Activated T-helper 2 cell treated with anti-CD3 and anti-CD28 coated beads, Interferon-gamma antibody, Interleukin-2, Interleukin-4, amounts not matched to agents 10 μg/mL and 5 μg/mL and 100 μg/mL, durations not matched to agents 14 hours and 24 hours and 36 hours (primary cell): ENCODE measurements around the gene NANOG. TPM values are rescaled to one million over a fixed set of nuclear protein-coding genes. Genes with fewer than 3 reads are reported as not detected.
"Not testable (repeated sequence)": the region's sequence is repeated elsewhere in the genome, so short reads cannot be mapped to it uniquely, and the experiment has no call there.

Source experiments
- DNase-seq: peaks from one replicate; pipeline ENCODE4 v3.0.0; 2021; ENCODE audit warnings: low spot score
- H3K27ac Mint-ChIP-seq: one replicate; pipeline ENCODE4 v1.8.0; 2021; ENCODE audit warnings: mixed read lengths
- H3K27me3 Mint-ChIP-seq: one replicate; pipeline ENCODE4 v1.8.0; 2021; ENCODE audit warnings: low read depth, mixed read lengths
- H3K36me3 Mint-ChIP-seq: one replicate; pipeline ENCODE4 v1.8.0; 2021; ENCODE audit warnings: low read depth, mixed read lengths
- H3K4me1 Mint-ChIP-seq: one replicate; pipeline ENCODE4 v1.8.0; 2021; ENCODE audit warnings: low read depth, mixed read lengths
- H3K4me3 Mint-ChIP-seq: one replicate; pipeline ENCODE4 v1.8.0; 2021; ENCODE audit warnings: low read depth, mild to moderate bottlenecking, moderate library complexity, mixed read lengths
- H3K9me3 Mint-ChIP-seq: one replicate; pipeline ENCODE4 v1.8.0; 2021; ENCODE audit warnings: mixed read lengths
- intact Hi-C: fragments of 100-400 bp; cut with micrococcal nuclease; formaldehyde crosslinking; loops from one replicate; pipeline ENCODE4 v1.15.1; 2023
- total RNA-seq: library from RNA; stranded (reverse); gene quantifications from 2 replicates; pipeline ENCODE4 v1.2.3, GENCODE V29; 2022

The NANOG gene
- not detected in 2 replicates for total RNA-seq

- intact Hi-C loops, H3K9me3 Mint-ChIP-seq: not testable (repeated sequence)
These were observed at the start of gene NANOG for GRCh38 chr12:7788884-7789528. TSS of gene NANOG (plus strand) at chr12:7789402. CDS start at chr12:7789615, 213 bp downstream.

DNA sequence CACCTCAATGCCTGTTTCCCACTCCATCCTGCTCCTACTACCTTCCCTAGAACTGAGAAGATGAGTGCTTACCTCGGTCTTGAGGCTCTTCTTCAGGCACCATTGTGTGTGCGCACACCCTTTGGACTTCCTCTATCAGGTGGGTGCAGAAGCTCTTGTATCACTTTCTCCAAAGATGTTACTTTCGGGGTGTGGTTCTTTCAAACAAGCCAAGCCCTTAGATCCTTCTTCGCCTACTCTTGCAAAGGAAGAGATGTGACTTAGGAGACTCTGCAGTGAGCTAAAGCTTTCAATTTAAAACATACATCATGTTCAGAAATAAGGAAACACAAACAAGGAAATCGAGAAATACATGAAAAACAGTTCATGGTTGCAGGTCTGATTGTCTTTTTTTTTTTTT, 42.0 kb upstream of the NANOG start, which contains the start of gene CLEC4C:
Gene CLEC4C (minus strand): TSS at position 130 of the 400 bp plus-strand sequence. CDS start 27 bp downstream, at position 103.
- DNase-seq: no peak
- no peaks in the 10 kb centered on the region for H3K27me3 Mint-ChIP-seq
- intact Hi-C loops: no loop called here
- no peaks in the 10 kb centered on the region for H3K9me3 Mint-ChIP-seq
- H3K27ac Mint-ChIP-seq: no peak within 1 kb of the TSS
- H3K4me3 Mint-ChIP-seq: no peak within 1 kb of the TSS
- no peaks in the 10 kb centered on the region for H3K4me1 Mint-ChIP-seq
- H3K36me3 Mint-ChIP-seq: no peaks in the 10 kb centered on the region

More at GRCh38 chr12:7788884-7789528, at the start of gene NANOG:
- H3K27ac Mint-ChIP-seq, H3K27me3 Mint-ChIP-seq, H3K36me3 Mint-ChIP-seq, H3K4me1 Mint-ChIP-seq, H3K4me3 Mint-ChIP-seq, DNase-seq: not testable (repeated sequence)

DNA sequence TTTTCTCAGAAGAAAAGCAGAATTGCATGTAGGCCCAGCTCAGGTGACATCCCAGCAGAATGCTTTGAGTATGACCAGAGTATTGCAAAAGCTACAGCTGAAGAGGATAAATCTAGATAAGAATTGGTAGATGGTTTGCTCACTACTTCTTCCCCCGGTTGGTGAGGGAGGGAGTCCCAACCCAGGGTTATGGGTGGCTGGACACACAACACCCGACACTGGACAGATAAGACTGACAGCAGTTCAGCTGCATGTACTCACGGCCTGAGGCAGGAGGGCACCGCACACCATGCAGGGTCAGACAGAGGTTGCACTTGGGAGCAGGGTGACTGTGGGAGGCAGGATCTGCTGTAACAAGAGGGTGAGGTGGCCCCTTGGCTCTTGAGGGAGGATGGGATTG, 40.4 kb upstream of the NANOG start:
- intact Hi-C loops: no loop called here
- no peaks in the 10 kb centered on the region for H3K36me3 Mint-ChIP-seq
- DNase-seq: no peak
- no peaks in the 10 kb centered on the region for H3K9me3 Mint-ChIP-seq
- no peaks in the 10 kb centered on the region for H3K27me3 Mint-ChIP-seq
- no peak overlapping the region for H3K27ac Mint-ChIP-seq
- H3K4me1 Mint-ChIP-seq: no peaks in the 10 kb centered on the region
- no peak overlapping the region for H3K4me3 Mint-ChIP-seq

DNA sequence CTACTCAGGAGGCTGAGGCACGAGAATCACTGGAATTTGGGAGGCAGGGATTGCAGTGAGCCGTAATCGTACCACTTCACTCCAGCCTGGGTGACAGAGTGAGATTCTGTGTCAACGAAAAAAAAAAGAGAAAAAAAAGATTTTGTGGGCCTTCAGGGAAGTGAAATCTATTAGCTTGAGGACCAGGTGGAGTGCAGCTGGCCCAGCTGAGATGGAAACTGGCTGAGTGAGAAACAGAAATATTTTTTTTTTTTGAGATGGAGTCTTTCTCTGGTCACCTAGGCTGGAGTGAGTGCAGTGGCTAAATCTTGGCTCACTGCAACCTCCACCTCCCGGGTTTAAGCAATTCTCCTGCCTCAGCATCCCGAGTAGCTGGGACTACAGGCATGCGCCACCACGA, 39.8 kb upstream of the NANOG start:
- Mint-ChIP-seq H3K27me3 (no peaks in the 10 kb centered on the region), H3K4me1 (no peaks in the 10 kb centered on the region), H3K27ac (no peak overlapping the region), H3K4me3 (no peak overlapping the region), H3K36me3 (no peaks in the 10 kb centered on the region), H3K9me3 (no peaks in the 10 kb centered on the region)
- DNase-seq: no peak
- intact Hi-C loops: no loop called here

DNA sequence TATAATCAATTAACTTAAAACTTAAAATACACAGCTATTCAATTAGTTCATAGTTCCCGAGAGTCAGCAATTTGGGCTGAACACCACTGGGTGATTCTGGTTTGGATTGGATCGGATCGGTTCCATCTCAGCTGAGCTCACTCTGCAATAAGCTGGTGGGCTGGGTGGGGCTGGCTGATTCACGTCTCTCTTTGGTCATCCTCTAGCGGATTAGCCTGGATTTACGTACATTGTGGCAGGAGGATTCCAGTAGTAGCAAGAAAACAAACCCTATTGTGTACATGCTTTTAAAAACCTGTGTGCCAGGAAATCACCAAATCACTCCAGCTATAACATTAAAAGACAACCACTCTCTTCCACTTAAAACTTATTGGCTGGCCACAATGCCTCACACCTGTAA, 38.9 kb upstream of the NANOG start:
- H3K9me3 Mint-ChIP-seq: no peaks in the 10 kb centered on the region
- H3K27me3 Mint-ChIP-seq: no peaks in the 10 kb centered on the region
- H3K27ac Mint-ChIP-seq: no peak overlapping the region
- H3K4me1 Mint-ChIP-seq: no peaks in the 10 kb centered on the region
- no peak for DNase-seq
- no peaks in the 10 kb centered on the region for H3K36me3 Mint-ChIP-seq
- intact Hi-C loops: no loop called here
- no peak overlapping the region for H3K4me3 Mint-ChIP-seq

- no peak for DNase-seq
- Mint-ChIP-seq H3K9me3 (no peaks in the 10 kb centered on the region), H3K27me3 (no peaks in the 10 kb centered on the region), H3K36me3 (no peaks in the 10 kb centered on the region), H3K4me3 (no peak overlapping the region), H3K4me1 (no peaks in the 10 kb centered on the region), H3K27ac (no peak overlapping the region)
- intact Hi-C loops: no loop called here
These were observed 37.8 kb upstream of the NANOG start for GRCh38 chr12:7751394-7751793.

- intact Hi-C loops, H3K4me1 Mint-ChIP-seq, H3K27ac Mint-ChIP-seq, H3K36me3 Mint-ChIP-seq, DNase-seq, H3K9me3 Mint-ChIP-seq, H3K27me3 Mint-ChIP-seq, H3K4me3 Mint-ChIP-seq: not testable (repeated sequence)
These were observed 37.0 kb upstream of the NANOG start for GRCh38 chr12:7751941-7752922.

- H3K27me3 Mint-ChIP-seq, DNase-seq, H3K4me1 Mint-ChIP-seq, H3K36me3 Mint-ChIP-seq, H3K4me3 Mint-ChIP-seq, intact Hi-C loops, H3K27ac Mint-ChIP-seq, H3K9me3 Mint-ChIP-seq: not testable (repeated sequence)
These were observed 33.5 kb upstream of the NANOG start for GRCh38 chr12:7755668-7756067.

DNA sequence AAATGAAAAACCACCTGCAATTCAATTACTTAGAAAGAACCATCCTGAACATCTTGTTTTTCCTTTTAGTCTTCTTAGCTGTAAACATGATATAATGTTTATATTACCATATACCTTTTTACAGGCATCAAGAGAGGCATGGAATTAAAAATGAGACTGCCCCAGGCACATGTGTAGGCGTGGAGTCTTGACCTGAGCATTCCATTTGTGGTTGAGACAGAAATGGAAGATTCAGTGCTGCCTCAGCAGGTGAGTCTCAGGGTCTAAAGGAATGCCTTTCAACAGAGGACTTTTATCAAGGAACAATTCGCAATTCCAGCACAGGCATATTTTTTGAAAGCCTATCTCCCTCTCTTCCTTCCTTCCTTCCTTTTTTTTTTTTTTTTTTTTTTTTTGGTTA, 32.2 kb upstream of the NANOG start:
- H3K4me1 Mint-ChIP-seq: no peaks in the 10 kb centered on the region

DNA sequence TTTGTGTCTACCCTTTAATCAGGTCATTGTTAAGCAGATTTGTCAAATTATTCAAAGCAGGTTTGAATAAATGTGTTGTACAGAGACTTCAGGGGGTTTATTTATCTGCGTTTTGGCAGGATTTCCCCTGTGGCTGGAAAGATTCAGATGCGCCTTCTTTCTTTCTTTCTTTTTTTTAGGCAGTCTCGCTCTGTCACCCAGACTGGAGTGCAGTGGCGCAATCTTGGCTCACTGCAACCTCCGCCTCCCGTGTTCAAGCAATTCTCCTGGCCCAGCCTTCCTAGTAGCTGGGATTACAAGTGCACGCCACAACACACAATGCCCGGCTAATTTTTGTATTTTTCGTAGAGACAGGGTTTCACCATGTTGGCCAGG, 30.4 kb upstream of the NANOG start:
- no peak overlapping the region for H3K27ac Mint-ChIP-seq
- H3K36me3 Mint-ChIP-seq: no peaks in the 10 kb centered on the region

More for the DNA sequence above, 32.2 kb upstream of the NANOG start:
- Mint-ChIP-seq H3K36me3 (no peaks in the 10 kb centered on the region), H3K4me3 (no peak overlapping the region), H3K27me3 (no peaks in the 10 kb centered on the region), H3K27ac (no peak overlapping the region), H3K9me3 (no peaks in the 10 kb centered on the region)
- intact Hi-C loops: no loop called here
- DNase-seq: no peak

DNA sequence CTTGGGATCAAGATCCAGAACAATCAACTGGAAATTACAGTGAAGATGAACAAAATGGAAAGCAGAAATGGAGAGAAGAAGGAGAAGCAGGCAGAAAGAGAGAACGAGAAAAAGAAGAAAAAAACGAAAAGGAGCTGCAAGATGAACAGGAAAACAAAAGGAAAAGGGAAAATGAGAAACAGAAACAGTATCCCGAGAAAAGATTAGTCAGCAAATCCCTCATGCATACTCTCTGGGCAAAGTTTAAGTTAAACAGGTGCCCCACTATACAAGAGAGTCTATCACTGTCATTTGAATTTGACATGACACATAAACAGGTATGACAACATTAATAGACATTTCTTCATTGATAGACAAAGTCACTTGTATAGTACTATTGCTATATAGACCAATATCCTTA, 19.2 kb upstream of the NANOG start:
- DNase-seq: no peak
- no peaks in the 10 kb centered on the region for H3K4me1 Mint-ChIP-seq
- no peaks in the 10 kb centered on the region for H3K36me3 Mint-ChIP-seq
- intact Hi-C loops: no loop called here
- no peak overlapping the region for H3K4me3 Mint-ChIP-seq
- H3K27ac Mint-ChIP-seq: no peak overlapping the region
- H3K9me3 Mint-ChIP-seq: no peaks in the 10 kb centered on the region
- H3K27me3 Mint-ChIP-seq: no peaks in the 10 kb centered on the region

More for the DNA sequence above, 30.4 kb upstream of the NANOG start:
- Mint-ChIP-seq H3K9me3 (no peaks in the 10 kb centered on the region), H3K27me3 (no peaks in the 10 kb centered on the region), H3K4me1 (no peaks in the 10 kb centered on the region), H3K4me3 (no peak overlapping the region)
- intact Hi-C loops: no loop called here
- no peak for DNase-seq

- intact Hi-C loops: no loop called here
- H3K27me3 Mint-ChIP-seq: peaks cover 3% of the 10 kb centered on the region
- no peaks in the 10 kb centered on the region for H3K9me3 Mint-ChIP-seq
- no peak for DNase-seq
- no peak overlapping the region for H3K27ac Mint-ChIP-seq
- no peaks in the 10 kb centered on the region for H3K4me1 Mint-ChIP-seq
- H3K4me3 Mint-ChIP-seq: no peak overlapping the region
- no peaks in the 10 kb centered on the region for H3K36me3 Mint-ChIP-seq
These were observed 7.9 kb upstream of the NANOG start for GRCh38 chr12:7781274-7781673.

GRCh38 chr12:7782055-7782454, 7.1 kb upstream of the NANOG start:
- H3K36me3 Mint-ChIP-seq: no peaks in the 10 kb centered on the region
- no peak for DNase-seq
- no peak overlapping the region for H3K27ac Mint-ChIP-seq
- intact Hi-C loops: no loop called here
- no peaks in the 10 kb centered on the region for H3K9me3 Mint-ChIP-seq
- H3K27me3 Mint-ChIP-seq: peaks cover 3% of the 10 kb centered on the region
- no peaks in the 10 kb centered on the region for H3K4me1 Mint-ChIP-seq
- H3K4me3 Mint-ChIP-seq: no peak overlapping the region
